Karpas-422 (cell line): ENCODE data around the gene BIRC7. TPM values are rescaled to one million over a fixed set of nuclear protein-coding genes. Genes with fewer than 3 reads are reported as not detected.

Experiments
- DNase-seq: peaks from one replicate; pipeline ENCODE4 v3.0.0-alpha.2; 2015
- H2AFZ ChIP-seq: fragments of 200-600 bp; sonication (generic); 2 replicates; pipeline ENCODE4 v1.6.1; 2014; ENCODE audit warnings: antibody characterized with exemption, low read length, mixed read lengths
- H3K27ac ChIP-seq: fragments of 200-600 bp; sonication (generic); 2 replicates; pipeline ENCODE4 v1.5.1; 2014; ENCODE audit warnings: mild to moderate bottlenecking, low read length, moderate library complexity
- H3K27me3 ChIP-seq: fragments of 200-600 bp; sonication (generic); 2 replicates; pipeline ENCODE4 v1.6.1; 2014; ENCODE audit warnings: low read length, mixed read lengths
- H3K36me3 ChIP-seq: fragments of 200-600 bp; sonication (generic); 2 replicates; pipeline ENCODE4 v1.6.1; 2014; ENCODE audit warnings: low read length, mixed read lengths; ENCODE audit not compliant: insufficient read depth
- H3K4me1 ChIP-seq: fragments of 200-600 bp; sonication (generic); 2 replicates; pipeline ENCODE4 v1.6.1; 2014; ENCODE audit warnings: mild to moderate bottlenecking, low read length, mixed read lengths
- H3K4me2 ChIP-seq: fragments of 200-600 bp; sonication (generic); 2 replicates; pipeline ENCODE4 v1.6.1; 2014; ENCODE audit warnings: low read length, low read depth, mild to moderate bottlenecking; ENCODE audit not compliant: poor library complexity, severe bottlenecking
- H3K4me3 ChIP-seq: fragments of 200-600 bp; sonication (generic); 2 replicates; pipeline ENCODE4 v1.5.1; 2014; ENCODE audit warnings: mild to moderate bottlenecking, antibody characterized with exemption, low read length, mixed read lengths
- H3K79me2 ChIP-seq: fragments of 200-600 bp; sonication (generic); 2 replicates; pipeline ENCODE4 v1.6.1; 2014; ENCODE audit warnings: mild to moderate bottlenecking, low read length, mixed read lengths
- H3K9ac ChIP-seq: fragments of 200-600 bp; sonication (generic); 2 replicates; pipeline ENCODE4 v1.6.0; 2014; ENCODE audit warnings: low read length
- H3K9me2 ChIP-seq: fragments of 200-600 bp; sonication (generic), shearing (Covaris generic); replicated peaks from 2 replicates; pipeline ENCODE4 v1.6.0; 2014; ENCODE audit warnings: mild to moderate bottlenecking, low read length, moderate library complexity; ENCODE audit not compliant: insufficient read depth
- H3K9me3 ChIP-seq: fragments of 300-700, 200-600 bp; sonication (generic); 2 replicates; pipeline ENCODE4 v1.6.1; 2014; ENCODE audit warnings: low read length, mixed read lengths
- H4K20me1 ChIP-seq: fragments of 200-600 bp; sonication (generic); 2 replicates; pipeline ENCODE4 v1.6.1; 2014; ENCODE audit warnings: mild to moderate bottlenecking, antibody characterized with exemption, low read length, low read depth; ENCODE audit not compliant: insufficient read depth
- total RNA-seq: library from RNA; depleted of rRNA; stranded (reverse); fragments of >200 nt; shearing (Covaris generic); gene quantifications from 2 replicates; pipeline ENCODE4 v1.2.3, GENCODE V29; 2014; ENCODE audit warnings: low replicate concordance

BIRC7 gene
- total RNA-seq, 1 experiment from 2014 or later = 10.7 TPM

- no peaks in the 10 kb centered on the region for H3K9me2 ChIP-seq
- H3K9ac ChIP-seq = no peak overlapping the region
- H2AFZ ChIP-seq = no peak overlapping the region
- no peaks in the 10 kb centered on the region for H3K9me3 ChIP-seq
- H3K36me3 ChIP-seq = no peaks in the 10 kb centered on the region
- no peaks in the 10 kb centered on the region for H3K79me2 ChIP-seq
- H3K4me1 ChIP-seq = no peaks in the 10 kb centered on the region
- H4K20me1 ChIP-seq = no peaks in the 10 kb centered on the region
- H3K4me3 ChIP-seq = no peak overlapping the region
- no peak for DNase-seq
- H3K4me2 ChIP-seq = no peak overlapping the region
- no peak overlapping the region for H3K27ac ChIP-seq
- H3K27me3 ChIP-seq = no peaks in the 10 kb centered on the region
Measured at GRCh38 chr20:63258781-63259180, 23.1 kb downstream of the BIRC7 start.

GRCh38 chr20:63259734-63260460, 24.2 kb downstream of the BIRC7 start:
- no peaks in the 10 kb centered on the region for H3K4me1 ChIP-seq
- no peaks in the 10 kb centered on the region for H3K9me2 ChIP-seq
- no peaks in the 10 kb centered on the region for H3K79me2 ChIP-seq

GRCh38 chr20:63260521-63260920, 24.8 kb downstream of the BIRC7 start:
- Histone ChIP-seq H3K27ac (no peak overlapping the region), H3K79me2 (no peaks in the 10 kb centered on the region), H3K9me2 (no peaks in the 10 kb centered on the region), H2AFZ (no peak overlapping the region), H3K27me3 (no peaks in the 10 kb centered on the region), H4K20me1 (no peaks in the 10 kb centered on the region), H3K4me2 (no peak overlapping the region), H3K9me3 (no peaks in the 10 kb centered on the region), H3K9ac (no peak overlapping the region), H3K4me1 (no peaks in the 10 kb centered on the region), H3K4me3 (no peak overlapping the region), H3K36me3 (no peaks in the 10 kb centered on the region)
- DNase-seq = no peak

More at GRCh38 chr20:63259734-63260460, 24.2 kb downstream of the BIRC7 start:
- H3K27me3 ChIP-seq = no peaks in the 10 kb centered on the region
- no peaks in the 10 kb centered on the region for H3K36me3 ChIP-seq
- no peak overlapping the region for H2AFZ ChIP-seq
- no peak overlapping the region for H3K9ac ChIP-seq
- H3K4me3 ChIP-seq = no peak overlapping the region
- no peak overlapping the region for H3K4me2 ChIP-seq
- no peak overlapping the region for H3K27ac ChIP-seq
- no peaks in the 10 kb centered on the region for H3K9me3 ChIP-seq
- H4K20me1 ChIP-seq = no peaks in the 10 kb centered on the region
- no peak for DNase-seq

GRCh38 chr20:63261060-63261794, 25.5 kb downstream of the BIRC7 start:
- H3K4me1 ChIP-seq = no peaks in the 10 kb centered on the region
- H3K27me3 ChIP-seq = no peaks in the 10 kb centered on the region
- H3K27ac ChIP-seq = no peak overlapping the region
- H3K4me2 ChIP-seq = no peak overlapping the region
- H4K20me1 ChIP-seq = no peaks in the 10 kb centered on the region
- H3K79me2 ChIP-seq = no peaks in the 10 kb centered on the region
- no peak overlapping the region for H3K4me3 ChIP-seq
- H3K9ac ChIP-seq = no peak overlapping the region
- H2AFZ ChIP-seq = no peak overlapping the region
- no peaks in the 10 kb centered on the region for H3K36me3 ChIP-seq
- H3K9me2 ChIP-seq = no peaks in the 10 kb centered on the region
- DNase-seq = no peak
- no peaks in the 10 kb centered on the region for H3K9me3 ChIP-seq

- Histone ChIP-seq H3K9me2 (no peaks in the 10 kb centered on the region), H3K9ac (no peak overlapping the region), H3K27ac (no peak overlapping the region), H3K4me1 (no peaks in the 10 kb centered on the region), H3K79me2 (no peaks in the 10 kb centered on the region), H3K27me3 (no peaks in the 10 kb centered on the region), H3K4me3 (no peak overlapping the region), H3K36me3 (no peaks in the 10 kb centered on the region), H2AFZ (no peak overlapping the region), H4K20me1 (no peaks in the 10 kb centered on the region), H3K9me3 (no peaks in the 10 kb centered on the region), H3K4me2 (no peak overlapping the region)
- no peak for DNase-seq
Measured at GRCh38 chr20:63261795-63262528, 26.3 kb downstream of the BIRC7 start.

- H3K9me3 ChIP-seq = no peaks in the 10 kb centered on the region
- no peak overlapping the region for H3K9ac ChIP-seq
- H3K27me3 ChIP-seq = no peaks in the 10 kb centered on the region
- no peak for DNase-seq
- no peak overlapping the region for H3K27ac ChIP-seq
- no peak overlapping the region for H3K4me3 ChIP-seq
- H3K9me2 ChIP-seq = no peaks in the 10 kb centered on the region
- H3K36me3 ChIP-seq = no peaks in the 10 kb centered on the region
- no peaks in the 10 kb centered on the region for H3K79me2 ChIP-seq
- no peak overlapping the region for H3K4me2 ChIP-seq
- no peak overlapping the region for H2AFZ ChIP-seq
- H3K4me1 ChIP-seq = no peaks in the 10 kb centered on the region
- H4K20me1 ChIP-seq = no peaks in the 10 kb centered on the region
Measured at GRCh38 chr20:63262836-63263235, 27.1 kb downstream of the BIRC7 start.

- no peak for DNase-seq
- Histone ChIP-seq H3K9me2 (no peaks in the 10 kb centered on the region), H2AFZ (no peak overlapping the region), H3K4me3 (no peak overlapping the region), H3K9ac (no peak overlapping the region), H3K79me2 (no peaks in the 10 kb centered on the region), H3K4me1 (no peaks in the 10 kb centered on the region), H3K36me3 (no peaks in the 10 kb centered on the region), H3K27me3 (no peaks in the 10 kb centered on the region), H3K27ac (no peak overlapping the region), H4K20me1 (no peaks in the 10 kb centered on the region), H3K4me2 (no peak overlapping the region), H3K9me3 (no peaks in the 10 kb centered on the region)
Measured at GRCh38 chr20:63264000-63264399, 28.3 kb downstream of the BIRC7 start.

GRCh38 chr20:63264519-63264918, 28.8 kb downstream of the BIRC7 start:
- no peak overlapping the region for H3K9ac ChIP-seq
- no peak overlapping the region for H3K4me2 ChIP-seq
- H3K27ac ChIP-seq = no peak overlapping the region
- no peak for DNase-seq
- no peaks in the 10 kb centered on the region for H3K27me3 ChIP-seq
- H3K9me3 ChIP-seq = no peaks in the 10 kb centered on the region
- no peaks in the 10 kb centered on the region for H4K20me1 ChIP-seq
- no peaks in the 10 kb centered on the region for H3K79me2 ChIP-seq
- no peak overlapping the region for H2AFZ ChIP-seq
- H3K9me2 ChIP-seq = no peaks in the 10 kb centered on the region
- no peak overlapping the region for H3K4me3 ChIP-seq
- H3K4me1 ChIP-seq = no peaks in the 10 kb centered on the region
- no peaks in the 10 kb centered on the region for H3K36me3 ChIP-seq
